Endothelial cell of umbilical vein (primary cell): ENCODE data around the gene IGSF6.

ENCODE experiments used
- EZH2 ChIP-seq: IDR thresholded peaks from 2 replicates; pipeline ENCODE4 v1.6.1; 2012; ENCODE audit warnings: borderline replicate concordance, low read depth, mild to moderate bottlenecking, moderate library complexity, low read length, inconsistent platforms; ENCODE audit not compliant: severe bottlenecking
- FOS ChIP-seq: IDR thresholded peaks from 2 replicates; pipeline ENCODE4 v1.6.1; 2011; ENCODE audit warnings: mild to moderate bottlenecking, low read length, moderate library complexity, borderline replicate concordance; ENCODE audit not compliant: insufficient read depth
- GATA2 ChIP-seq: IDR thresholded peaks from 2 replicates; pipeline ENCODE4 v1.7.0; 2011; ENCODE audit warnings: low read depth, mild to moderate bottlenecking, moderate library complexity, mixed read lengths, low read length; ENCODE audit not compliant: insufficient read length, insufficient read depth
- JUN ChIP-seq: IDR thresholded peaks from 2 replicates; pipeline ENCODE4 v1.6.1; 2011; ENCODE audit warnings: borderline replicate concordance, low read depth; ENCODE audit not compliant: insufficient read length, insufficient read depth
- MYC ChIP-seq: IDR thresholded peaks from one replicate; pipeline ENCODE4 v1.6.1; 2011; ENCODE audit warnings: mild to moderate bottlenecking, low read depth, low read length
- POLR2A ChIP-seq: IDR thresholded peaks from 2 replicates; pipeline ENCODE4 v1.6.1; 2012; ENCODE audit warnings: low read depth, mild to moderate bottlenecking, control low read depth, low read length
- POLR2AphosphoS5 ChIP-seq: IDR thresholded peaks from 2 replicates; pipeline ENCODE4 v1.6.1; 2012; ENCODE audit warnings: low read depth, mild to moderate bottlenecking, control low read depth, low read length, moderate library complexity; ENCODE audit not compliant: insufficient read depth
- TF ChIP-seq, protein P1 (sequence below), 2 donors: IDR thresholded peaks; 1 replicate in 1 of 2; 2 replicates in 1 of 2; pipeline ENCODE4 v1.5.1; 2011; ENCODE audit warnings: low read length in 2 of 2, mild to moderate bottlenecking in 2 of 2, moderate library complexity in 2 of 2, control low read depth in 1 of 2, inconsistent platforms in 1 of 2, low read depth in 1 of 2; ENCODE audit not compliant: insufficient read depth in 1 of 2; ENCODE audit errors: extremely low read depth in 1 of 2
- TF ChIP-seq, protein P2 (sequence below): IDR thresholded peaks from 2 replicates; pipeline ENCODE4 v1.6.1; 2011; ENCODE audit not compliant: insufficient read depth, insufficient read length

DNA sequence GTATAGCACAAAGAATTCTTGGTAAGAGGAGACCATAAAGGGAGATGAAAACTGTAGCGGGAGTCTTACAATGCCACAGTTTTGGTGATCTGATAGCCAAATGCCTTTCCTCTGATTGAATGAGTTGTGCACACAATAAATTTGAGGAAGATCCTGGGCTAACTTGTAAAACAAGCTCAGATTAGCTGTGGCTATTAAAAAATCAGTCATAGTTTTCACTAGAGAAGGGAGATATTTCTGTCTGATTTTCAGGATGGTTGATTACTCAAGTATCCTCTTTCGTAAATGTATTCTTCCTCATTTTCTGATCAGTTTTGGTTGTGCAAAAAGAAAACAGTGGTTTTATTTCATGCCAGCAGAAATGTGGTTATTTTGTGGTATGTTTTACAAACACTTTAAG is 62.1 kb downstream of the IGSF6 start:
- TF ChIP-seq, protein P1, sequence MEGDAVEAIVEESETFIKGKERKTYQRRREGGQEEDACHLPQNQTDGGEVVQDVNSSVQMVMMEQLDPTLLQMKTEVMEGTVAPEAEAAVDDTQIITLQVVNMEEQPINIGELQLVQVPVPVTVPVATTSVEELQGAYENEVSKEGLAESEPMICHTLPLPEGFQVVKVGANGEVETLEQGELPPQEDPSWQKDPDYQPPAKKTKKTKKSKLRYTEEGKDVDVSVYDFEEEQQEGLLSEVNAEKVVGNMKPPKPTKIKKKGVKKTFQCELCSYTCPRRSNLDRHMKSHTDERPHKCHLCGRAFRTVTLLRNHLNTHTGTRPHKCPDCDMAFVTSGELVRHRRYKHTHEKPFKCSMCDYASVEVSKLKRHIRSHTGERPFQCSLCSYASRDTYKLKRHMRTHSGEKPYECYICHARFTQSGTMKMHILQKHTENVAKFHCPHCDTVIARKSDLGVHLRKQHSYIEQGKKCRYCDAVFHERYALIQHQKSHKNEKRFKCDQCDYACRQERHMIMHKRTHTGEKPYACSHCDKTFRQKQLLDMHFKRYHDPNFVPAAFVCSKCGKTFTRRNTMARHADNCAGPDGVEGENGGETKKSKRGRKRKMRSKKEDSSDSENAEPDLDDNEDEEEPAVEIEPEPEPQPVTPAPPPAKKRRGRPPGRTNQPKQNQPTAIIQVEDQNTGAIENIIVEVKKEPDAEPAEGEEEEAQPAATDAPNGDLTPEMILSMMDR (IDR thresholded peaks at IDR 0.05; ENCODE audit: extremely low read depth in 1 of 2, insufficient read depth in 1 of 2, low read depth in 1 of 2, low read length in 2 of 2), result no peak
- no peak for TF ChIP-seq POLR2A
- TF ChIP-seq GATA2, result no peak
- TF ChIP-seq, protein P2, sequence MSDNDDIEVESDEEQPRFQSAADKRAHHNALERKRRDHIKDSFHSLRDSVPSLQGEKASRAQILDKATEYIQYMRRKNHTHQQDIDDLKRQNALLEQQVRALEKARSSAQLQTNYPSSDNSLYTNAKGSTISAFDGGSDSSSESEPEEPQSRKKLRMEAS, result no peak
- no peak for TF ChIP-seq EZH2
- TF ChIP-seq MYC, result no peak
- TF ChIP-seq POLR2AphosphoS5, result no peak
- TF ChIP-seq JUN, result no peak
- TF ChIP-seq FOS, result no peak
